Activated B cell treated with CpG ODN at 0.5 μM for 24 hours (primary cell): ENCODE results near the gene CYP2F1. TPM values are rescaled to one million over a fixed set of nuclear protein-coding genes. Genes with fewer than 3 reads are reported as not detected.

Experiments
- ATAC-seq: fragments of 200-7000 bp; cut with Tn5 transposase; one replicate; pipeline ENCODE4 v1.10.0; 2021; ENCODE audit warnings: low read depth, mild to moderate bottlenecking, moderate library complexity
- CTCF ChIA-PET: fragments of 350-600 bp; sonication (Branson Sonifier 250); formaldehyde crosslinking; loops from one replicate; lab custom pipeline; 2021; ENCODE audit warnings: antibody characterized with exemption; lab: Charles Lee
- POLR2A ChIA-PET: fragments of 350-600 bp; sonication (Branson Sonifier 250); formaldehyde crosslinking; loops from one replicate; lab custom pipeline; 2021; ENCODE audit warnings: antibody characterized with exemption; lab: Charles Lee
- DNase-seq: peaks from one replicate; pipeline ENCODE4 v3.0.0; 2022
- H3K27ac Mint-ChIP-seq: one replicate; pipeline ENCODE4 v1.8.0; 2020; ENCODE audit warnings: mixed read lengths
- H3K27me3 Mint-ChIP-seq: one replicate; pipeline ENCODE4 v1.8.0; 2021; ENCODE audit warnings: mixed read lengths
- H3K36me3 Mint-ChIP-seq: one replicate; pipeline ENCODE4 v1.8.0; 2021; ENCODE audit warnings: low read depth, mixed read lengths
- H3K4me1 Mint-ChIP-seq: one replicate; pipeline ENCODE4 v1.8.0; 2021; ENCODE audit warnings: mixed read lengths
- H3K4me3 Mint-ChIP-seq: one replicate; pipeline ENCODE4 v1.8.0; 2020; ENCODE audit warnings: mild to moderate bottlenecking, mixed read lengths
- H3K9me3 Mint-ChIP-seq: one replicate; pipeline ENCODE4 v1.8.0; 2020; ENCODE audit warnings: mixed read lengths
- intact Hi-C: fragments of 100-400 bp; cut with micrococcal nuclease; formaldehyde crosslinking; loops from one replicate; pipeline ENCODE4 v1.15.1; 2024
- total RNA-seq: library from RNA; stranded (reverse); gene quantifications from 2 replicates; pipeline ENCODE4 v1.2.3, GENCODE V29; 2022
- TF ChIP-seq, protein P1 (sequence below): fragments of 200-600 bp; IDR thresholded peaks from one replicate; pipeline ENCODE4 v1.8.0; 2022; ENCODE audit warnings: antibody characterized with exemption, mild to moderate bottlenecking

The CYP2F1 gene
- total RNA-seq, 1 donor from 2014 or later: not detected

DNA sequence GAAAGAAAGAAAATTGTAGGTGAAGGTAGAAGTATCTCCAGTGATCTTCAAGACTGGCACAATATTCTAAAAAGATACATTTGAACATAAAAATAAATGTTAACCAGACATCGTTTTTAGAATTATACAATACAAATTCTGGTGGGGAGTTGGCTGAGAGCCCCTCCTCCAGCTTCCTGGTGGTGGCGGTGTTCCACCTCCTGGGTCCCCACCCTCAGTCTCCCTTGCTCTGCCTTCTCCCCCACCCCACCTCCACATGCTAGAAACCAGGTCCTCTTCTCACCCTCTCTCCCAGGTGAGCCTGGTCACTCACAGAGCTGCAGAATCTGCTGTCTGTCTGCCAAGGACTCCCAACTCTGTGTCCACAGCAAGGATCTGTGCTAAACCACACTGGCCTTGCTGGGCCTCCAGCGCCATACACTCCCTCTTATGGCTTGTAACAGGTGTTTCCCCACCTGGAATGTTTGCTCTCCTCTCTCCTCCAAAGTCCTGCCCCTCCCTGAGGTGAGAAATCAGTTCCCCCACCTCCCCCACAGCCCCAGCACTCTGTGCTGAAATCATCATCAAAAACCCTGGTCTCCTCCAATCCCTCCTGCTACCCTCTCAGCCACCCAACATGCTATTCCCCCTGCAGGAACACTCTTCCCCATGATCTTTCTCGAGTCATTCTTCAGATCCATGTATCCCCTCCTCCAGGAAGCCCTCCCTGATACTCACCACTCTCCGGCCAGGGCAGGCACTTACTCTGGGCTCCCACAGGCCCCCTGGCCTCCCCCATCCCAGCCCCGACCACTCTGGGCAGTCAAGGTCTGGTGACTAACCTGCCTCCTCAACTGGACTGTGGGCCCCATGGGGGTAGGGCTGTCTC is 58.3 kb downstream of the CYP2F1 start:
- peaks cover 5% of the 10 kb centered on the region for H3K4me1 Mint-ChIP-seq
- ChIA-PET POLR2A (no interaction called here), CTCF (no interaction called here)
- no peak overlapping the region for H3K4me3 Mint-ChIP-seq
- ATAC-seq (no peak), DNase-seq (no peak)
- no peaks in the 10 kb centered on the region for H3K36me3 Mint-ChIP-seq
- peaks cover 5% of the 10 kb centered on the region for H3K27me3 Mint-ChIP-seq
- TF ChIP-seq, protein P1, sequence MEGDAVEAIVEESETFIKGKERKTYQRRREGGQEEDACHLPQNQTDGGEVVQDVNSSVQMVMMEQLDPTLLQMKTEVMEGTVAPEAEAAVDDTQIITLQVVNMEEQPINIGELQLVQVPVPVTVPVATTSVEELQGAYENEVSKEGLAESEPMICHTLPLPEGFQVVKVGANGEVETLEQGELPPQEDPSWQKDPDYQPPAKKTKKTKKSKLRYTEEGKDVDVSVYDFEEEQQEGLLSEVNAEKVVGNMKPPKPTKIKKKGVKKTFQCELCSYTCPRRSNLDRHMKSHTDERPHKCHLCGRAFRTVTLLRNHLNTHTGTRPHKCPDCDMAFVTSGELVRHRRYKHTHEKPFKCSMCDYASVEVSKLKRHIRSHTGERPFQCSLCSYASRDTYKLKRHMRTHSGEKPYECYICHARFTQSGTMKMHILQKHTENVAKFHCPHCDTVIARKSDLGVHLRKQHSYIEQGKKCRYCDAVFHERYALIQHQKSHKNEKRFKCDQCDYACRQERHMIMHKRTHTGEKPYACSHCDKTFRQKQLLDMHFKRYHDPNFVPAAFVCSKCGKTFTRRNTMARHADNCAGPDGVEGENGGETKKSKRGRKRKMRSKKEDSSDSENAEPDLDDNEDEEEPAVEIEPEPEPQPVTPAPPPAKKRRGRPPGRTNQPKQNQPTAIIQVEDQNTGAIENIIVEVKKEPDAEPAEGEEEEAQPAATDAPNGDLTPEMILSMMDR: no peak
- no peaks in the 10 kb centered on the region for H3K9me3 Mint-ChIP-seq
- intact Hi-C loops: no loop called here
- no peak overlapping the region for H3K27ac Mint-ChIP-seq

DNA sequence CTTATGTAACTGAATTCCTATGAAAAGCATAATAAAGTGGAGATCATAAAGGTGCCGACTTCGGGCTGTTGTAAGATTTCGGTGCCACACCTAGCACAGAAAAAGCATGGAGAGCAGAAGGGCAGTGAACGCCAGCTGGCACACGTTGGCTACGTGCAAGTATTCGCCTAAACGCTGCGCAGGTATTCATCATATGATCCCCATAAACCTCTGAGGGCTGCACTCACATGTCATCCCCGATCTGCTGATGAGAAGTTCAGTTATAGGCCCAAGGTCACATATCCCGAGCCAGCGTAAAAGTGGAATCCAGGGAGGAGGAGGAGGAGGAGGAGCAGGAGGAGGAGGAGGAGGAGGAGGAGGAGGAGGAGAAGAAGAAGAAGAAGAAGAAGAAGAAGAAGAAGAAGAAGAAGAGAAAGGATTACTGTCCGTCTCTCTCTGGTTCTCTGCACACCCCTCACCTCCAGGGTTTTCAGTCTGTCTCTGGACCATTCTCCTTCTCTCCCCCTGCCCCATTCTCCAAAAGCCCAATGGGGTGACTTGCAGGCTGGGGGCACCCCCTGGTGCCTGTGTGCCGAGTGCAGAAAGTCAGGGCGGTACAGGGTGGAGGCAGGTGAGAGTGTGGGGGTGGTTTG is 60.2 kb downstream of the CYP2F1 start:
- Mint-ChIP-seq H3K27me3 (peaks cover 3% of the 10 kb centered on the region), H3K36me3 (no peaks in the 10 kb centered on the region), H3K9me3 (no peaks in the 10 kb centered on the region), H3K27ac (no peak overlapping the region), H3K4me1 (peaks cover 5% of the 10 kb centered on the region), H3K4me3 (no peak overlapping the region)
- ChIA-PET POLR2A (no interaction called here), CTCF (no interaction called here)
- TF ChIP-seq, protein P1: no peak
- DNase-seq: no peak
- no peak for ATAC-seq
- intact Hi-C loops: no loop called here

DNA sequence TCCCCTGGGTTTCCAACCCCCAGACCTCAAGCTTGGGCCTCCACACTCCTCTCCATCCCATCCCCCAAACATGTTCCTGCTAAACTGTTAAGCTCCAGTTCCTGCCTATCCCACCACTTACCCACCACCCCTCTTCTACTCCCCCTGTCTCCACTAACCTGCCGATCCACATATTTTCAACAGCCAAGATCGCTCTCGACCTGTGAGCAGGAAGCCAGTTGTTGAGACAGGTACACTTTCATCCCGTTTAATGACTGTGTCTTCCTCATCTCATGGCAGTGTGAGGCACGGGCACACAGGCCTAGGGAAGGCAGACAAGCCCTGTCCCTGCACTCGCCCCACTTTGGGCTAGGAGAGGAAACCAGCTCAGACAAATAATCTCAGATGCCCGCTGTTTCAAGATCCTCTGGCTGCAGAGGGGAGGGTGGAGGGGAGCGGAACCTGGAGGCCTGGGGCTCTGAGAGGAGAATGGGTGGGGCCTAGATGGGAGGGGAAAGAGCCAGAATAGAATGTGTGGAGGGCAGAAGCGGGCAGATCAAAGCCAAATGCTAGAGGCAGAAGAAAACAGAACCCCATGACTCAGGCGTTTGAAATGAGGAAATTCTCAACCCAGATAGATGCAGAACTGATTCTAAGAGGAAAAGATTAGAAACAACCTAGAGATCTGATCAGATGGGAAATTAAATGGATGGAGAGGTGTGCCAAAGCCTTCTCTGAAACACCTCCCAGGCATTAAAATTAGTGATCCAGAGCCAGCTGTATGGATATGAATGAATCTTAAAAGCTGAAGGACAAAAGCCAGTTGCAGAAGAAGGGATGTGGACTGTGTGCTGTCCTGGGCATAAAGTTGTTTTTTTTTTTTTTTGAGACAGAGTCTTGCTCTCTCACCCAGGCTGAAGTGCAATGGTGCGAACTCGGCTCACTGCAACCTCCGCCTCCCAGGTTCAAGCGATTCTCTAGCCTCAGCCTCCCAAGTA is 61.9 kb downstream of the CYP2F1 start:
- DNase-seq (no peak), ATAC-seq (peak; percentile 37)
- H3K4me3 Mint-ChIP-seq: no peak overlapping the region
- TF ChIP-seq, protein P1: no peak
- POLR2A ChIA-PET: no interaction called here
- H3K36me3 Mint-ChIP-seq: no peaks in the 10 kb centered on the region
- intact Hi-C loops: no loop called here
- CTCF ChIA-PET: no interaction called here
- peaks cover 3% of the 10 kb centered on the region for H3K27me3 Mint-ChIP-seq
- H3K4me1 Mint-ChIP-seq: peaks cover 5% of the 10 kb centered on the region
- H3K9me3 Mint-ChIP-seq: no peaks in the 10 kb centered on the region
- H3K27ac Mint-ChIP-seq: no peak overlapping the region

Other genes starting within 250 kb of the CYP2F1 start
- not detected in 2 replicates for gene CYP2A7, start 232.2 kb upstream of the CYP2F1 start, total RNA-seq
- gene CYP2B6, start 123.2 kb upstream of the CYP2F1 start, total RNA-seq: not detected in 2 replicates
- gene CYP2A13, start 26.0 kb upstream of the CYP2F1 start, total RNA-seq: not detected in 2 replicates
- not detected in 2 replicates for gene CYP2S1, start 78.8 kb downstream of the CYP2F1 start, total RNA-seq
- gene AXL, start 104.8 kb downstream of the CYP2F1 start, total RNA-seq: not detected in 2 replicates
- 235 and 244 TPM in 2 replicates for gene HNRNPUL1, start 149.9 kb downstream of the CYP2F1 start, total RNA-seq
- 61.7 and 65.3 TPM in 2 replicates for gene CCDC97, start 195.7 kb downstream of the CYP2F1 start, total RNA-seq
- gene TGFB1, start 239.5 kb downstream of the CYP2F1 start, total RNA-seq: 80.7 and 88.5 TPM in 2 replicates
- 11.7 and 14.2 TPM in 2 replicates for gene B9D2, start 249.7 kb downstream of the CYP2F1 start, total RNA-seq